K562 treated with DMSO at 1 percent for 4 hours (cell line): ENCODE results near the gene FCHSD1. TPM values are rescaled to one million over a fixed set of nuclear protein-coding genes. Genes with fewer than 3 reads are reported as not detected.

Source experiments
- total RNA-seq: library from RNA; unstranded; fragments of 300-600 nt; gene quantifications from 2 replicates; pipeline ENCODE4 v1.2.3, GENCODE V29; 2022; ENCODE audit not compliant: insufficient read depth

FCHSD1 gene
- total RNA-seq = 11.2 and 13.6 TPM in 2 replicates

GRCh38 chr5:141650851-141651727 is at the start of gene FCHSD1:
Gene FCHSD1 (minus strand): TSS chr5:141651418. CDS start chr5:141651368, 50 bp downstream.

GRCh38 chr5:141681695-141682641 is 30.8 kb upstream of the FCHSD1 start, which contains the start of gene ARAP3:
Gene ARAP3 (minus strand): TSS chr5:141682230. CDS start chr5:141680486, 1,744 bp downstream.

GRCh38 chr5:141636413-141637122 is 14.7 kb downstream of the FCHSD1 start, which contains the start of the genes HDAC3 and RELL2:
Gene HDAC3 (minus strand): TSS chr5:141636849. CDS start chr5:141636790, 59 bp downstream.
Gene RELL2 (plus strand): TSS chr5:141636997. CDS start chr5:141638226, 1,229 bp downstream.

GRCh38 chr5:141618804-141619554 is 32.2 kb downstream of the FCHSD1 start, which contains the start of gene DIAPH1:
Gene DIAPH1 (minus strand): TSS chr5:141619000. CDS start chr5:141618914, 86 bp downstream.

Other genes starting within 250 kb of the FCHSD1 start
- gene PCDHGA9, start 248.6 kb downstream of the FCHSD1 start, total RNA-seq = not detected in 2 replicates
- gene PCDHGB6, start 243.4 kb downstream of the FCHSD1 start, total RNA-seq = not detected in 2 replicates
- gene PCDHGA10, start 238.4 kb downstream of the FCHSD1 start, total RNA-seq = not detected in 2 replicates
- not detected in 2 replicates for gene PCDHGB7, start 233.7 kb downstream of the FCHSD1 start, total RNA-seq
- gene PCDHGA11, start 230.4 kb downstream of the FCHSD1 start, total RNA-seq = not detected in 2 replicates
- gene PCDHGA12, start 220.9 kb downstream of the FCHSD1 start, total RNA-seq = not detected in 2 replicates
- not detected in 2 replicates for gene PCDHGC3, start 175.5 kb downstream of the FCHSD1 start, total RNA-seq
- gene PCDHGC4, start 166.4 kb downstream of the FCHSD1 start, total RNA-seq = not detected in 2 replicates
- not detected in 2 replicates for gene PCDHGC5, start 162.3 kb downstream of the FCHSD1 start, total RNA-seq
- gene DIAPH1, start 32.4 kb downstream of the FCHSD1 start, total RNA-seq = 152 and 168 TPM in 2 replicates
- gene HDAC3, start 14.6 kb downstream of the FCHSD1 start, total RNA-seq = 85.2 and 117 TPM in 2 replicates
- gene RELL2, start 14.4 kb downstream of the FCHSD1 start, total RNA-seq = 10.2 and 10.3 TPM in 2 replicates
- gene ARAP3, start 30.8 kb upstream of the FCHSD1 start, total RNA-seq = 20.1 and 26.7 TPM in 2 replicates
- gene PCDH1, start 227.0 kb upstream of the FCHSD1 start, total RNA-seq = 0.45 and 0.82 TPM in 2 replicates